ENCODE data around the gene DYNLT5. TPM values are rescaled to one million over a fixed set of nuclear protein-coding genes. Genes with fewer than 3 reads are reported as not detected.

Gene DYNLT5
- total RNA-seq, 1 experiment from 2014 or later: not detected

GRCh38 chr1:66729523-66729922 is 22.7 kb upstream of the DYNLT5 start:
- ChIA-PET POLR2A (no interaction called here), CTCF (no interaction called here)
- no peak for TF ChIP-seq SIN3A (IDR thresholded peaks at IDR 0.05; ENCODE audit: borderline replicate concordance, insufficient read depth, low read depth, low read length)
- BruUV-seq (replicated peaks): no TSS peak
- no peaks in the 10 kb centered on the region for H3K36me3 ChIP-seq (ENCODE audit: control insufficient read depth, insufficient read depth, low read length)
- H3K4me1 ChIP-seq (ENCODE audit: control insufficient read depth, insufficient read depth, low read length): no peaks in the 10 kb centered on the region; the same call in 1 of the 2 replicates
- in situ Hi-C loops (cut with HindIII; ENCODE audit: low pct_unique_long_range_greater_than_20kb, low sequenced_read_pairs) (no loop called here), intact Hi-C loops (cut with micrococcal nuclease; ENCODE audit: unreplicated experiment) (loop anchor here (5.0 to 10.0 kb wide), 2 partner anchors 275 to 477 kb away; no protein-coding TSS in a partner anchor)
- no peak for ATAC-seq
- no peak overlapping the region for H3K27ac ChIP-seq (ENCODE audit: low read length)
- no peak overlapping the region for H3K4me3 ChIP-seq (ENCODE audit: low read depth in 2 of 2, low read length in 2 of 2)
- no peaks in the 10 kb centered on the region for H3K27me3 ChIP-seq (ENCODE audit: control insufficient read depth, insufficient read depth, low read length)
- H3K9me3 ChIP-seq (ENCODE audit: control insufficient read depth, insufficient read depth, low read depth, low read length): no peaks in the 10 kb centered on the region
- no peak for DNase-seq (ENCODE audit: low read depth, low spot score)

- POLR2A ChIA-PET: no interaction called here
- CTCF ChIA-PET: no interaction called here
- in situ Hi-C loops (cut with HindIII; ENCODE audit: low pct_unique_long_range_greater_than_20kb, low sequenced_read_pairs): no loop called here
Observed at GRCh38 chr1:66730462-66730861, 21.8 kb upstream of the DYNLT5 start.

More at GRCh38 chr1:66730462-66730861, 21.8 kb upstream of the DYNLT5 start:
- BruUV-seq (replicated peaks): no TSS peak
- no peaks in the 10 kb centered on the region for H3K36me3 ChIP-seq (ENCODE audit: control insufficient read depth, insufficient read depth, low read length)
- H3K4me3 ChIP-seq (ENCODE audit: low read depth in 2 of 2, low read length in 2 of 2): no peak overlapping the region
- no peaks in the 10 kb centered on the region for H3K27me3 ChIP-seq (ENCODE audit: control insufficient read depth, insufficient read depth, low read length)
- ATAC-seq (no peak), DNase-seq (ENCODE audit: low read depth, low spot score) (no peak)
- H3K27ac ChIP-seq (ENCODE audit: low read length): no peak overlapping the region
- H3K4me1 ChIP-seq (ENCODE audit: control insufficient read depth, insufficient read depth, low read length): no peaks in the 10 kb centered on the region; the same call in 1 of the 2 replicates
- no peak for TF ChIP-seq SIN3A (IDR thresholded peaks at IDR 0.05; ENCODE audit: borderline replicate concordance, insufficient read depth, low read depth, low read length)
- no peak for TF ChIP-seq TCF7L2 (IDR thresholded peaks at IDR 0.05; ENCODE audit: low read depth, low read length)
- TF ChIP-seq REST (IDR thresholded peaks at IDR 0.05; ENCODE audit: insufficient read depth in 1 of 2, low read depth in 2 of 2, low read length in 1 of 2): no peak
- TF ChIP-seq CTCF (IDR thresholded peaks at IDR 0.05): no peak
- TF ChIP-seq POLR2AphosphoS5 (IDR thresholded peaks at IDR 0.05; ENCODE audit: low read depth, low read length): no peak
- intact Hi-C loops (cut with micrococcal nuclease; ENCODE audit: unreplicated experiment): no loop called here
- H3K9me3 ChIP-seq (ENCODE audit: control insufficient read depth, insufficient read depth, low read depth, low read length): no peaks in the 10 kb centered on the region

Data from Panc1 (cell line).